UCSD-AML1 (cell line): ENCODE data around the gene MRPL10.
"Not testable (repeated sequence)": the region's sequence is repeated elsewhere in the genome, so short reads cannot be mapped to it uniquely, and the experiment has no call there.

ENCODE experiments used
- DNase-seq: peaks from one replicate; lab custom pipeline; 2025; ENCODE audit not compliant: unreplicated experiment; lab: John Stamatoyannopoulos, UW

MRPL10 gene

GRCh38 chr17:47800686-47801085, 30.7 kb downstream of the MRPL10 start:
- no peak for DNase-seq

DNA sequence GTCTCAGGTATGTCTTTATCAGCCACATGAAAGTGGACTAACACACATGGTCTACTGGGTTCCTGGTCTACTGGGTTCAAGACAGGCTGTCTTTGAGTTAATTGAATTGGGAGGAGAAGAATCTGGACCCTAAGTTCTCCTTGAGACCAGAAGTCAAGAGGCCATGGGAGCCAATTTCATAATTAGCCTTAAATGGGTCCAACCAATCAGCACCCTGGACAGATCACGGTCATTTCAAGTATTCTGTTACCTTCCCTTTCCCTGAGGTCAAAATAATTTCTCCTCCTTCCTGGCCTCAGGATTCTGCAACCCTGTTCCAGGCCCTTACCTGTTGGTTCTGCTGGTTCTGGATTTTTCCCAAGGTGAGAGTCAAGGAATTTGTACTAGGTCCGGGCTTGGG, 33.5 kb downstream of the MRPL10 start:
- no peak for DNase-seq

GRCh38 chr17:47792979-47793378, 38.4 kb downstream of the MRPL10 start:
- DNase-seq: no peak

DNA sequence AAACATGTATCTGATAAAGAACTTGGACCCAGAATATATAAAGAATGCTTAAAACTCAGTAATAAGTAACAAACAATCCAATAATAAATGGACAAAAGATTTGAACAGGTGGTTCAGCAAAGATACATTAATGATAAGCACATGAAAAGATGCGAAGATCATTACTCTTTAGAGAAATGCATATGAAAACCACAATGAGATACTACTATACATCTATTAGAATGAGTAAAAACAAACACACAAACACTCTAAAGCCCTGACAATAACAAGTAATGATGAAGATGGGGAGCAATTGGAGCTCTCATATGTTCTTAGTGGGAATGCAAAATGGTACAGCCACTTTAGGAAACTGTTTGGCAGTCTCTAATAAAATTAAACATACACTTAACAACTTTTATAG, 38.9 kb downstream of the MRPL10 start:
- DNase-seq: no peak

GRCh38 chr17:47791025-47791424, 40.3 kb downstream of the MRPL10 start:
- no peak for DNase-seq

- DNase-seq: peak; percentile 68
Observed at GRCh38 chr17:47789611-47790561, 41.5 kb downstream of the MRPL10 start.

- peak; percentile 51 for DNase-seq
Observed at GRCh38 chr17:47785538-47786123, 45.7 kb downstream of the MRPL10 start.

- no peak for DNase-seq
Observed at GRCh38 chr17:47781397-47781796, 49.9 kb downstream of the MRPL10 start.

- no peak for DNase-seq
Observed at GRCh38 chr17:47778184-47778635, 53.1 kb downstream of the MRPL10 start.

DNA sequence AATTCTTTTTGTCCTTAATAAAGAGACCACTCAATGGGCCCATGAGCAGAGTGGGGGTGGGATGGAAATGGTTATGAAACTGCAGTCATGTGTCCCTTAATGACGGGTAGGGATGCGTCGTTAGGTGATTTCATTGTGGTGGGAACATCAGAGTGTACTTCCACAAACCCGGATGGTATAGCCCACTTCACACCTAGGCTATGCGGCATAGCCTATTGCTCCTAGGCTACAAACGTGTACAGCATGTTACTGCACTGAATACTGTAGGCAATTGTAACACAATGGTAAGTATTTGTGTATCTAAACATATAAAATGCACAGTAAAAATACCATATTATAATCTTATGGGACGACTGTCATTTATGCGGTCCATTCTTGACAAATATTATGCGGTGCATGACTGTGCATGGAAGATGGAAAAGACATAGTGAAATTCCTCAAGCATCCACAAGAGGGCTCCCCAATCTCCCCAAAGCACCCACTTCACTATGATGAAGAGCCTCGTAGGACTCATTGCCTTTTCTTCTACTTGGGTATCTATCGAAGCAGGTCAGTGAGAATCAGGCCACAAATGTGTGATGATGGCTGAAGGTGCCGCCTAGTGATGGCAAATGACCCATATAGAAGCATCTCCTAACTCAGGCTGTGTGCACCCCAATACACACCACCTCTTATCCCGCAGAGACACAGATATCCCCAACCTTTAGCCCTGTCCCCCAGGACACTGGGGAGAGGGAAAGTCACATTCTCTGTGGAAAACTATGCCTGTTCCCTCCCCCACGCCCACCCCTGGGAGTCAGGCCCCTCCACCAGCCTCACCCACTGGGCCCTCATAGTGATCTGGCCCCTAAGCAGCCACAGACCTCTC, 54.8 kb downstream of the MRPL10 start:
- no peak for DNase-seq

GRCh38 chr17:47774987-47775580, 56.3 kb downstream of the MRPL10 start:
- no peak for DNase-seq

DNA sequence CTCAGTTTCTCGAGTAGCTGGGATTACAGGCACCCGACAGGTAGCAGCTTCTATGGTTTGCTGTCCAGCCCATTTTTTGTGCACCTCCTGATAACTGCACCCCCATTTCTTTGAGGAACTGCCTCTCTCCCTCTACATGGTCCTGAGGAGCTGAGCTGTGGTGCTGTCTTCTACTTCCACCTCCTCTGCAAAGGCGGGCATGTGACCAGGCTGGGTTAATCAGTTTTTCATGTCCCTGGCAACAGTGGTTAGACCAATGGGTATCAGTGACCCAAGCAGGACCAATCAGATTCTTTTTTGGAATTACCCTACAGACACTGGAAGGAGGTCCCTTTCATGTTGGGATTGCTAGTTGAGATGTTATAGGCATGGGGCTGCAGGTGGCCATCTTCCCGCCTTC, 57.0 kb downstream of the MRPL10 start:
- DNase-seq: no peak

- not testable (repeated sequence) for DNase-seq
Observed at GRCh38 chr17:47773649-47774048, 57.7 kb downstream of the MRPL10 start.
